ENCODE measurements around the gene FANCB.

Gene FANCB

GRCh38 chrX:14872851-14873675 lies at the start of gene FANCB, which contains the start of gene MOSPD2:
Gene FANCB (minus strand): TSS chrX:14873069. CDS start chrX:14865510, 7,559 bp downstream.
Gene MOSPD2 (plus strand): TSS chrX:14873421. CDS start chrX:14873529, 108 bp downstream.
- DNase-seq, result peak; percentile 94 to 97

- DNase-seq, result no peak
Measured at GRCh38 chrX:14922437-14922836, 49.6 kb upstream of the FANCB start.

GRCh38 chrX:14920196-14920595 lies 47.3 kb upstream of the FANCB start:
- no peak for DNase-seq

- no peak for DNase-seq
Measured at GRCh38 chrX:14919407-14919806, 46.5 kb upstream of the FANCB start.

- no peak for DNase-seq
Measured at GRCh38 chrX:14916017-14916674, 43.3 kb upstream of the FANCB start.

- DNase-seq, result no peak
Measured at GRCh38 chrX:14915596-14915995, 42.7 kb upstream of the FANCB start.

GRCh38 chrX:14913241-14913640 lies 40.4 kb upstream of the FANCB start:
- DNase-seq, result no peak

- no peak for DNase-seq
Measured at GRCh38 chrX:14903891-14904290, 31.0 kb upstream of the FANCB start.

GRCh38 chrX:14902537-14902936 lies 29.7 kb upstream of the FANCB start:
- no peak for DNase-seq

- no peak for DNase-seq
Measured at GRCh38 chrX:14899607-14900006, 26.7 kb upstream of the FANCB start.

- no peak for DNase-seq
Measured at GRCh38 chrX:14897042-14897441, 24.2 kb upstream of the FANCB start.

- DNase-seq, result no peak
Measured at GRCh38 chrX:14896273-14896672, 23.4 kb upstream of the FANCB start.

- no peak for DNase-seq
Measured at GRCh38 chrX:14886252-14886651, 13.4 kb upstream of the FANCB start.

GRCh38 chrX:14884714-14885113 lies 11.8 kb upstream of the FANCB start:
- no peak for DNase-seq

GRCh38 chrX:14883826-14884225 lies 11.0 kb upstream of the FANCB start:
- DNase-seq, result no peak

- DNase-seq, result no peak
Measured at GRCh38 chrX:14875624-14876023, 2.8 kb upstream of the FANCB start.

GRCh38 chrX:14873676-14874049 lies 794 bp upstream of the FANCB start:
- no peak for DNase-seq

- no peak for DNase-seq
Measured at GRCh38 chrX:14872355-14872754, 514 bp downstream of the FANCB start.

- no peak for DNase-seq
Measured at GRCh38 chrX:14871767-14872166, 1.1 kb downstream of the FANCB start.

- DNase-seq, result no peak
Measured at GRCh38 chrX:14865201-14865600, 7.7 kb downstream of the FANCB start.

GRCh38 chrX:14864631-14865030 lies 8.2 kb downstream of the FANCB start:
- no peak for DNase-seq

- DNase-seq, result no peak
Measured at GRCh38 chrX:14851526-14851925, 21.3 kb downstream of the FANCB start.

GRCh38 chrX:14843666-14844065 lies 29.2 kb downstream of the FANCB start:
- DNase-seq, result no peak

GRCh38 chrX:14837155-14837554 lies 35.7 kb downstream of the FANCB start:
- DNase-seq, result no peak

Data from CD4-positive, alpha-beta T cell treated with Interleukin-1 beta for 1 hour (primary cell).